GM18909 (cell line): Measurements from ENCODE around the gene PPP3CA.

Experiments used
- ATAC-seq: cut with Tn5 transposase; IDR thresholded peaks from one replicate; pipeline ENCODE4 v1.9.1; 2021; ENCODE audit warnings: mild to moderate bottlenecking; ENCODE audit not compliant: unreplicated experiment, poor library complexity

PPP3CA gene

GRCh38 chr4:101222156-101222845 lies 125.0 kb downstream of the PPP3CA start:
- no peak for ATAC-seq

- no peak for ATAC-seq
Observed at GRCh38 chr4:101221294-101221693, 126.0 kb downstream of the PPP3CA start.

GRCh38 chr4:101218894-101219293 lies 128.4 kb downstream of the PPP3CA start:
- no peak for ATAC-seq

- no peak for ATAC-seq
Observed at GRCh38 chr4:101218346-101218745, 129.0 kb downstream of the PPP3CA start.

GRCh38 chr4:101217353-101218031 lies 129.8 kb downstream of the PPP3CA start:
- ATAC-seq, result no peak

GRCh38 chr4:101211146-101211553 lies 136.2 kb downstream of the PPP3CA start:
- no peak for ATAC-seq

- no peak for ATAC-seq
Observed at GRCh38 chr4:101210331-101210730, 137.0 kb downstream of the PPP3CA start.

GRCh38 chr4:101208171-101208570 lies 139.2 kb downstream of the PPP3CA start:
- ATAC-seq, result no peak

GRCh38 chr4:101205916-101206315 lies 141.4 kb downstream of the PPP3CA start:
- peak; percentile 95 for ATAC-seq

GRCh38 chr4:101201421-101201820 lies 145.9 kb downstream of the PPP3CA start:
- ATAC-seq, result no peak

GRCh38 chr4:101200561-101200960 lies 146.8 kb downstream of the PPP3CA start:
- peak; percentile 48 for ATAC-seq

- no peak for ATAC-seq
Observed at GRCh38 chr4:101199507-101200285, 147.6 kb downstream of the PPP3CA start.

GRCh38 chr4:101198682-101199339 lies 148.5 kb downstream of the PPP3CA start:
- no peak for ATAC-seq

- no peak for ATAC-seq
Observed at GRCh38 chr4:101197350-101197749, 150.0 kb downstream of the PPP3CA start.

GRCh38 chr4:101192244-101192643 lies 155.1 kb downstream of the PPP3CA start:
- peak; percentile 89 for ATAC-seq

GRCh38 chr4:101191302-101192098 lies 155.8 kb downstream of the PPP3CA start:
- no peak for ATAC-seq

- no peak for ATAC-seq
Observed at GRCh38 chr4:101190751-101191150, 156.6 kb downstream of the PPP3CA start.

- no peak for ATAC-seq
Observed at GRCh38 chr4:101188906-101189305, 158.4 kb downstream of the PPP3CA start.

- no peak for ATAC-seq
Observed at GRCh38 chr4:101187841-101188240, 159.5 kb downstream of the PPP3CA start.
